CD14-positive monocyte (primary cell): Measurements from ENCODE around the gene TRABD. TPM values are rescaled to one million over a fixed set of nuclear protein-coding genes. Genes with fewer than 3 reads are reported as not detected.

Experiments used
- DNase-seq, 3 donors: peaks; one replicate each; pipeline ENCODE4 v3.0.0-alpha.2; 2011 to 2022
- H2AFZ ChIP-seq: 2 replicates; pipeline ENCODE4 v1.6.0; 2012; ENCODE audit warnings: mild to moderate bottlenecking, low read depth, low read length, inconsistent platforms; ENCODE audit not compliant: insufficient read depth, poor library complexity, severe bottlenecking
- H3K27ac ChIP-seq, 2 donors: 1 replicate in 1 of 2; 2 replicates in 1 of 2; pipeline ENCODE4 v1.5.1; 2012 to 2013; ENCODE audit warnings: low read length in 2 of 2, control low read depth in 1 of 2, inconsistent platforms in 1 of 2, low read depth in 1 of 2, mild to moderate bottlenecking in 1 of 2
- H3K27me3 ChIP-seq, 2 donors: one replicate each; pipeline versions ENCODE4 v1.6.0 to v1.6.1; 2011 to 2013; ENCODE audit warnings: low read length in 2 of 2; ENCODE audit not compliant: control insufficient read depth in 2 of 2, insufficient read depth in 2 of 2
- H3K36me3 ChIP-seq, 2 donors: replicated peaks in 1 of 2; 1 replicate in 1 of 2; 2 replicates in 1 of 2; pipeline versions ENCODE4 v1.5.1 to v1.6.1; 2012 to 2013; ENCODE audit warnings: low read length in 2 of 2, control low read depth in 1 of 2, inconsistent platforms in 1 of 2, mild to moderate bottlenecking in 1 of 2; ENCODE audit not compliant: insufficient read depth in 2 of 2, control insufficient read depth in 1 of 2
- H3K4me1 ChIP-seq, 2 donors: 1 replicate in 1 of 2; 2 replicates in 1 of 2; pipeline versions ENCODE4 v1.5.1 to v1.6.1; 2012 to 2013; ENCODE audit warnings: low read length in 2 of 2, control low read depth in 1 of 2, inconsistent platforms in 1 of 2, mild to moderate bottlenecking in 1 of 2, moderate library complexity in 1 of 2; ENCODE audit not compliant: insufficient read depth in 2 of 2, control insufficient read depth in 1 of 2
- H3K4me2 ChIP-seq: replicated peaks from 2 replicates; pipeline ENCODE3; 2012; ENCODE audit warnings: low read length, moderate library complexity, mild to moderate bottlenecking; ENCODE audit not compliant: poor library complexity, severe bottlenecking; ENCODE audit errors: extremely low read depth
- H3K4me3 ChIP-seq, 3 experiments: fragments of 200-600 bp in 1 of 3; sonication (generic) in 1 of 3; replicated peaks in 1 of 3; 1 replicate in 2 of 3; 2 replicates in 1 of 3; pipeline ENCODE4 v1.5.1; 2011 to 2013; ENCODE audit warnings: low read length in 3 of 3, mild to moderate bottlenecking in 3 of 3, control low read depth in 2 of 3, low read depth in 2 of 3, inconsistent platforms in 1 of 3, moderate library complexity in 1 of 3
- H3K79me2 ChIP-seq: 2 replicates; pipeline ENCODE4 v1.6.0; 2012; ENCODE audit warnings: mild to moderate bottlenecking, control low read depth, inconsistent platforms, low read length, moderate library complexity; ENCODE audit not compliant: insufficient read depth
- H3K9ac ChIP-seq: 2 replicates; pipeline ENCODE4 v1.6.0; 2017; ENCODE audit warnings: low read length, mild to moderate bottlenecking; ENCODE audit not compliant: insufficient read depth, poor library complexity, severe bottlenecking
- H3K9me3 ChIP-seq, 2 donors: replicated peaks in 1 of 2; 1 replicate in 1 of 2; 2 replicates in 1 of 2; pipeline versions ENCODE4 v1.5.1 to v1.6.1; 2012 to 2013; ENCODE audit warnings: low read length in 2 of 2, control low read depth in 1 of 2; ENCODE audit not compliant: control insufficient read depth in 1 of 2, insufficient read depth in 1 of 2
- H4K20me1 ChIP-seq: 2 replicates; pipeline ENCODE4 v1.6.0; 2012; ENCODE audit warnings: mild to moderate bottlenecking, low read length, control low read depth, moderate library complexity; ENCODE audit not compliant: insufficient read depth
- H3K27ac Mint-ChIP-seq, 7 donors: one replicate each; pipeline ENCODE4 v1.8.0; 2020; ENCODE audit warnings: mild to moderate bottlenecking in 7 of 7, mixed read lengths in 7 of 7, moderate library complexity in 6 of 7, inconsistent platforms in 2 of 7
- H3K27me3 Mint-ChIP-seq, 3 donors: one replicate each; pipeline ENCODE4 v1.8.0; 2021 to 2022; ENCODE audit warnings: low read depth in 3 of 3, mild to moderate bottlenecking in 3 of 3, mixed read lengths in 3 of 3, moderate library complexity in 3 of 3, inconsistent platforms in 1 of 3
- H3K36me3 Mint-ChIP-seq, 2 donors: one replicate each; pipeline ENCODE4 v1.8.0; 2020; ENCODE audit warnings: mixed read lengths in 2 of 2, inconsistent platforms in 1 of 2, mild to moderate bottlenecking in 1 of 2
- H3K4me1 Mint-ChIP-seq: one replicate; pipeline ENCODE4 v1.8.0; 2020; ENCODE audit warnings: mild to moderate bottlenecking, mixed read lengths
- H3K4me3 Mint-ChIP-seq, 2 donors: one replicate each; pipeline ENCODE4 v1.8.0; 2020; ENCODE audit warnings: mild to moderate bottlenecking in 2 of 2, mixed read lengths in 2 of 2, moderate library complexity in 1 of 2
- H3K9me3 Mint-ChIP-seq, 7 donors: one replicate each; pipeline ENCODE4 v1.8.0; 2020 to 2022; ENCODE audit warnings: mixed read lengths in 7 of 7, mild to moderate bottlenecking in 6 of 7, moderate library complexity in 6 of 7, inconsistent platforms in 2 of 7
- whole genome bisulfite sequencing: methylation state at CpG from one replicate; pipeline ENCODE4 v1.1.5; 2013; ENCODE audit warnings: missing lambda C conversion rate; ENCODE audit not compliant: insufficient coverage; 5-methylcytosine and 5-hydroxymethylcytosine counted together
- intact Hi-C, 2 donors: fragments of 100-400 bp; cut with micrococcal nuclease; formaldehyde crosslinking; loops; one replicate each; pipeline versions ENCODE4 v1.15.0 to v1.15.1; 2023
- polyA plus RNA-seq, 3 donors: library from polyadenylated mRNA; depleted of rRNA in 1 of 3; unstranded in 2 of 3; stranded (reverse) in 1 of 3; fragments of 300-500 nt in 2 of 3; fragments of >200 nt in 1 of 3; fragmentation: Illumina TruSeq in 2 of 3; gene quantifications; 1 replicate in 2 of 3; 2 replicates in 1 of 3; pipeline ENCODE4 v1.2.3, GENCODE V29; 2012 to 2021
- TF ChIP-seq, protein P1 (sequence below): fragments of 200-600 bp; IDR thresholded peaks from one replicate; pipeline ENCODE4 v1.8.0; 2022; ENCODE audit warnings: antibody characterized with exemption, mild to moderate bottlenecking

Gene TRABD
- polyA plus RNA-seq, 3 donors, result 34.5 to 240 (median 39.3) TPM

DNA sequence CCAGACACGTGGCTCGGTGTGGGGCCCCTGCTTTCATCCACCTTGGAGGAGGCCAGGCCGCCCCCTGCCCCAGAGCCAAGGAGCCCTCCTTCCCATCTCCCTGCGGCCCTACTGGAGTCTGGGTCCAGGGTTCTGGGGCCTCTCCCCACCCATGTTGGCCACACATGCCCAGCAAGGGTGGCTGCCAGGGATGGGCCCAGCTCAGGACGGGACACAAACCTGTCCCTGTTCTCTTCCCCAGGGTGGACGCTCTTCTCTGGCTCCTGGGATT lies 10.6 kb upstream of the TRABD start:
- H3K27ac ChIP-seq, result no peak overlapping the region
- Mint-ChIP-seq H3K27me3 (peaks cover 21 to 59% (median 28%) of the 10 kb centered on the region in 3 donors), H3K27ac (no peak overlapping the region), H3K36me3 (peaks cover 6 to 12% of the 10 kb centered on the region in 2 donors), H3K4me1 (peaks cover 24% of the 10 kb centered on the region), H3K4me3 (no peak overlapping the region), H3K9me3 (peaks cover 2 to 12% (median 7%) of the 10 kb centered on the region in 7 donors)
- H4K20me1 ChIP-seq, result no peaks in the 10 kb centered on the region
- no peak overlapping the region for H3K9ac ChIP-seq
- H3K36me3 ChIP-seq, result no peaks in the 10 kb centered on the region
- no peak overlapping the region for H2AFZ ChIP-seq
- H3K4me3 ChIP-seq, result no peak overlapping the region
- TF ChIP-seq, protein P1, sequence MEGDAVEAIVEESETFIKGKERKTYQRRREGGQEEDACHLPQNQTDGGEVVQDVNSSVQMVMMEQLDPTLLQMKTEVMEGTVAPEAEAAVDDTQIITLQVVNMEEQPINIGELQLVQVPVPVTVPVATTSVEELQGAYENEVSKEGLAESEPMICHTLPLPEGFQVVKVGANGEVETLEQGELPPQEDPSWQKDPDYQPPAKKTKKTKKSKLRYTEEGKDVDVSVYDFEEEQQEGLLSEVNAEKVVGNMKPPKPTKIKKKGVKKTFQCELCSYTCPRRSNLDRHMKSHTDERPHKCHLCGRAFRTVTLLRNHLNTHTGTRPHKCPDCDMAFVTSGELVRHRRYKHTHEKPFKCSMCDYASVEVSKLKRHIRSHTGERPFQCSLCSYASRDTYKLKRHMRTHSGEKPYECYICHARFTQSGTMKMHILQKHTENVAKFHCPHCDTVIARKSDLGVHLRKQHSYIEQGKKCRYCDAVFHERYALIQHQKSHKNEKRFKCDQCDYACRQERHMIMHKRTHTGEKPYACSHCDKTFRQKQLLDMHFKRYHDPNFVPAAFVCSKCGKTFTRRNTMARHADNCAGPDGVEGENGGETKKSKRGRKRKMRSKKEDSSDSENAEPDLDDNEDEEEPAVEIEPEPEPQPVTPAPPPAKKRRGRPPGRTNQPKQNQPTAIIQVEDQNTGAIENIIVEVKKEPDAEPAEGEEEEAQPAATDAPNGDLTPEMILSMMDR, result no peak
- H3K4me2 ChIP-seq, result no peak overlapping the region
- H3K9me3 ChIP-seq, result no peaks in the 10 kb centered on the region
- no peak for DNase-seq
- H3K4me1 ChIP-seq, result peaks cover 10 to 40% of the 10 kb centered on the region in 2 donors
- H3K79me2 ChIP-seq, result no peaks in the 10 kb centered on the region
- H3K27me3 ChIP-seq, result peaks cover 0 to 17% of the 10 kb centered on the region in 2 donors
- 100% methylated on average over 5 of the region's 6 CpGs for WGBS
- intact Hi-C loops, result no loop called here

DNA sequence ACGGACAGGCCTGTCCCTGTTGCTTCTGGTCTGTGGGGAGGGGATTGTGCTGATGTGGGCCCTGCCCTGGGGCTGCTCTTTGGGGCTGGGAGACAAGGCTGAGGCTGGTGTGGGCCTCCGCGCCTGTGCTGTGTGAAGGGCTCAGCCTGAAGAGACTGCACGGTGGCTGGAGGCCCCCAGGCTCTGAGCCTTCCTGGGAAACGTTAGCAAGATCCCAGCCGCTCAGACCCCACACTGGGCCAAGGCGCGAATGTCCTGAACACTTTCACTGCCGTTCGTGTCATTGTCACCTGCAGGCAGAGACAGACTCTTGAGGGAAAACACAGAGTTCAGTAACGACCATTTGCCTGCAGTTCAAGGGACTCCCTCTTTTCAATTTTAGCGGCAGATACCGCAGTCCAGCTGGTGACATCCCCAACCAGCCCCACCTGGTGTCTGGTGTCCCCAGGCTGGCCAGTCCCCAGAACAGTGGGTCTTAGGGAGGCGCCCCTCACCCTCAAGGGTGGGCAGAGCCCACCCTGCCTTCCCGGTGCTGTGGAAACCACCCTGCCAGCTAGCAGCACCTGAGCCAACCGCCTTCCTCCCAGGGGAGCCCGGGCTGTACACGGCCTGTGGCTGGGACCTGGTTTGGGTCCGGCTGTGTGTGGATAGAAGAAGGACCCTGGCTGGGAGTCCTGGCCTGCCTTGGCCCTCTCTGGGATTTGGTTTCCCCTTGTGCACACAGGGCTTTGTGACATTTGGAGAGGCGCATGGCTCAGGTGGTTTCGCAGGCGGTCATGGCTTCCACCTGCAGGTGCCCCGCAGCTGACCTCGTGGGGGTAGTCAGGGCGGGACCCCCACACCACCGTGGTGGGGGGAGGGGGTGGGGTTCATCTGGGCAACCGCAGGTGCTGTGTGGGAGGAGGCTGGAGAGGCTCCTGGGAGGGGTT lies 9.5 kb upstream of the TRABD start:
- H3K27me3 Mint-ChIP-seq, result peaks cover 18 to 54% (median 27%) of the 10 kb centered on the region in 3 donors
- H3K4me1 Mint-ChIP-seq, result peaks cover 21% of the 10 kb centered on the region
- Histone ChIP-seq H3K36me3 (no peaks in the 10 kb centered on the region), H3K4me1 (peaks cover 10 to 35% of the 10 kb centered on the region in 2 donors), H3K27me3 (peaks cover 0 to 14% of the 10 kb centered on the region in 2 donors), H3K4me2 (no peak overlapping the region), H3K9me3 (no peaks in the 10 kb centered on the region), H3K27ac (no peak overlapping the region), H3K4me3 (no peak overlapping the region), H3K79me2 (no peaks in the 10 kb centered on the region), H4K20me1 (no peaks in the 10 kb centered on the region), H2AFZ (no peak overlapping the region), H3K9ac (no peak overlapping the region)
- H3K36me3 Mint-ChIP-seq, result peaks cover 4 to 9% of the 10 kb centered on the region in 2 donors
- TF ChIP-seq, protein P1, result no peak
- 93% methylated on average over 23 of the region's 27 CpGs for WGBS
- intact Hi-C loops, result no loop called here
- H3K27ac Mint-ChIP-seq, result no peak overlapping the region
- no peak overlapping the region for H3K4me3 Mint-ChIP-seq
- DNase-seq, result no peak
- peaks cover 2 to 10% (median 7%) of the 10 kb centered on the region in 7 donors for H3K9me3 Mint-ChIP-seq
